RWPE2 (cell line): ENCODE measurements around the gene TFPI.

Source experiments
- ATAC-seq: fragments of 200-7000 bp; cut with Tn5 transposase; 3 replicates; pipeline ENCODE4 v1.9.1; 2021; ENCODE audit warnings: low read depth
- DNase-seq: peaks from one replicate; pipeline ENCODE4 v3.0.0-alpha.2; 2020; ENCODE audit warnings: low spot score
- H3K27ac ChIP-seq: fragments of 450-650 bp; 2 replicates; pipeline ENCODE4 v1.5.1; 2017; ENCODE audit warnings: mild to moderate bottlenecking; ENCODE audit not compliant: poor library complexity, severe bottlenecking
- H3K27me3 ChIP-seq: fragments of 250-450 bp; sonication (Bioruptor Pico); 2 replicates; pipeline ENCODE4 v1.5.1; 2021; ENCODE audit warnings: mild to moderate bottlenecking, moderate library complexity; ENCODE audit not compliant: insufficient read depth, poor library complexity, severe bottlenecking
- H3K36me3 ChIP-seq: fragments of 250-450 bp; sonication (Bioruptor Pico); 2 replicates; pipeline ENCODE4 v1.5.1; 2020; ENCODE audit warnings: low read depth, mild to moderate bottlenecking, moderate library complexity
- H3K4me1 ChIP-seq: fragments of 250-450 bp; sonication (Bioruptor Pico); 2 replicates; pipeline ENCODE4 v1.5.1; 2021; ENCODE audit warnings: mild to moderate bottlenecking, moderate library complexity; ENCODE audit not compliant: insufficient read depth, poor library complexity, severe bottlenecking
- H3K4me3 ChIP-seq: fragments of 250-450 bp; sonication (Bioruptor Pico); 2 replicates; pipeline ENCODE4 v1.5.1; 2021; ENCODE audit warnings: mild to moderate bottlenecking, moderate library complexity; ENCODE audit not compliant: severe bottlenecking
- H3K9me3 ChIP-seq: fragments of 250-450 bp; sonication (Bioruptor Pico); 2 replicates; pipeline ENCODE4 v1.5.1; 2021; ENCODE audit warnings: mild to moderate bottlenecking, moderate library complexity; ENCODE audit not compliant: severe bottlenecking
- CTCF ChIP-seq: fragments of 450-650 bp; IDR thresholded peaks from one replicate; pipeline ENCODE4 v1.5.1; 2017; ENCODE audit warnings: mild to moderate bottlenecking, moderate library complexity; ENCODE audit not compliant: poor library complexity, severe bottlenecking

TFPI gene

GRCh38 chr2:187475499-187476248 lies 78.6 kb downstream of the TFPI start:
- Histone ChIP-seq H3K9me3 (no peaks in the 10 kb centered on the region), H3K27ac (no peak overlapping the region), H3K4me3 (no peak overlapping the region), H3K36me3 (no peaks in the 10 kb centered on the region), H3K27me3 (no peaks in the 10 kb centered on the region), H3K4me1 (peaks cover 5% of the 10 kb centered on the region)
- no peak for TF ChIP-seq CTCF
- DNase-seq: no peak
- ATAC-seq: no peak

- Histone ChIP-seq H3K27ac (no peak overlapping the region), H3K9me3 (peaks cover 2% of the 10 kb centered on the region), H3K4me1 (peaks cover 9% of the 10 kb centered on the region), H3K27me3 (no peaks in the 10 kb centered on the region), H3K4me3 (no peak overlapping the region), H3K36me3 (no peaks in the 10 kb centered on the region)
- ATAC-seq: peak; percentile 93
- TF ChIP-seq CTCF: no peak
- no peak for DNase-seq
These were observed 83.5 kb downstream of the TFPI start for GRCh38 chr2:187470698-187471097.

DNA sequence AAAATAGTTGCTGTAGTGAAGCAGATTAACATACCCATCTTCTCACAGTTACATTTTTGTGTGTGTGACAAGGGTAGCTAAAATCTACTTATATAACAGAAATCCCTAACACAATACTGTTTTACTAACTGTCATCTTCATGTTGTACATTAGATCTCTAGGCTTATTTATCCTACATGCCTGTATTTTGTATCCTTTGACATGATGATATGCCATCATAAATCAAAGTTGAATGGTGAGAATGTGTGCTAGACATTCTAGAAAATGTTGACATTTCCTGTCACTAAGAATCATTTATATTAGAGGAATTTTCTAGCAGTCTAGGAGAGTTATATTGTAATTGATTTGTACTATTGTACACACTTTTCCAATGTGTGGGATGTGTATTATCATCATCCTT lies 84.7 kb downstream of the TFPI start:
- no peak for TF ChIP-seq CTCF
- DNase-seq (no peak), ATAC-seq (no peak)
- Histone ChIP-seq H3K4me1 (peaks cover 9% of the 10 kb centered on the region), H3K27ac (no peak overlapping the region), H3K9me3 (peaks cover 2% of the 10 kb centered on the region), H3K4me3 (no peak overlapping the region), H3K27me3 (no peaks in the 10 kb centered on the region), H3K36me3 (no peaks in the 10 kb centered on the region)

GRCh38 chr2:187468262-187468661 lies 86.0 kb downstream of the TFPI start:
- H3K36me3 ChIP-seq: no peaks in the 10 kb centered on the region
- H3K4me1 ChIP-seq: peaks cover 9% of the 10 kb centered on the region
- H3K4me3 ChIP-seq: no peak overlapping the region
- peaks cover 2% of the 10 kb centered on the region for H3K9me3 ChIP-seq
- ATAC-seq (no peak), DNase-seq (no peak)
- no peaks in the 10 kb centered on the region for H3K27me3 ChIP-seq
- no peak overlapping the region for H3K27ac ChIP-seq
- no peak for TF ChIP-seq CTCF

GRCh38 chr2:187466129-187466792 lies 88.0 kb downstream of the TFPI start:
- no peak for TF ChIP-seq CTCF
- no peak for ATAC-seq
- H3K4me3 ChIP-seq: no peak overlapping the region

More at GRCh38 chr2:187466129-187466792, 88.0 kb downstream of the TFPI start:
- no peak for DNase-seq
- Histone ChIP-seq H3K27me3 (no peaks in the 10 kb centered on the region), H3K4me1 (peaks cover 8% of the 10 kb centered on the region), H3K9me3 (peaks cover 2% of the 10 kb centered on the region), H3K36me3 (no peaks in the 10 kb centered on the region), H3K27ac (no peak overlapping the region)
